Measurements from ENCODE around the gene INAFM2. TPM values are rescaled to one million over a fixed set of nuclear protein-coding genes. Genes with fewer than 3 reads are reported as not detected.

Gene INAFM2
- total and polyA plus RNA-seq, 2 experiments from 2014 or later: 18.1 to 32.7 TPM

- Histone ChIP-seq H2AFZ (no peak overlapping the region), H3K4me3 (no peak overlapping the region), H3K4me2 (no peak overlapping the region; the same call in 1 of the 2 replicates), H3K27me3 (ENCODE audit: insufficient read depth) (peaks cover 53% of the 10 kb centered on the region), H3K9me2 (ENCODE audit: insufficient read depth) (no peaks in the 10 kb centered on the region), H3K79me2 (replicated peaks; ENCODE audit: insufficient read depth) (no peaks in the 10 kb centered on the region), H3K36me3 (ENCODE audit: insufficient read depth) (no peaks in the 10 kb centered on the region), H3F3A (replicated peaks; ENCODE audit: low read depth) (no peaks in the 10 kb centered on the region), H3K27ac (ENCODE audit: low read depth) (no peak overlapping the region), H3K4me1 (ENCODE audit: insufficient read depth) (peaks cover 13% of the 10 kb centered on the region; the same call in 1 of the 2 replicates), H4K20me1 (replicated peaks; ENCODE audit: insufficient read depth) (no peaks in the 10 kb centered on the region)
- H3K9me3 Mint-ChIP-seq: no peaks in the 10 kb centered on the region
- no peak overlapping the region; the same call in 2 of the 3 replicates for H3K4me3 Mint-ChIP-seq
- peaks cover 45% of the 10 kb centered on the region for H3K27me3 Mint-ChIP-seq (ENCODE audit: insufficient read depth, low read depth, poor library complexity)
- DNase-seq (ENCODE audit: low spot score) (no peak), ATAC-seq (no peak)
- H3K27ac Mint-ChIP-seq: no peak overlapping the region
- H3K36me3 Mint-ChIP-seq (ENCODE audit: low read depth): no peaks in the 10 kb centered on the region
- TF ChIP-seq CREB1 (CRISPR knock-in tag; IDR thresholded peaks at IDR 0.05; ENCODE audit: low read depth): no peak
- TF ChIP-seq EZH2 (IDR thresholded peaks at IDR 0.05; ENCODE audit: low read depth, unreplicated experiment): no peak
- TF ChIP-seq EZH2phosphoT487 (IDR thresholded peaks at IDR 0.05; ENCODE audit: unreplicated experiment): no peak
- no peak for TF ChIP-seq POLR2AphosphoS5 (IDR thresholded peaks at IDR 0.05; ENCODE audit: low read depth)
- TF ChIP-seq NANOG (IDR thresholded peaks at IDR 0.05; ENCODE audit: borderline replicate concordance): no peak
- TF ChIP-seq, protein P1, sequence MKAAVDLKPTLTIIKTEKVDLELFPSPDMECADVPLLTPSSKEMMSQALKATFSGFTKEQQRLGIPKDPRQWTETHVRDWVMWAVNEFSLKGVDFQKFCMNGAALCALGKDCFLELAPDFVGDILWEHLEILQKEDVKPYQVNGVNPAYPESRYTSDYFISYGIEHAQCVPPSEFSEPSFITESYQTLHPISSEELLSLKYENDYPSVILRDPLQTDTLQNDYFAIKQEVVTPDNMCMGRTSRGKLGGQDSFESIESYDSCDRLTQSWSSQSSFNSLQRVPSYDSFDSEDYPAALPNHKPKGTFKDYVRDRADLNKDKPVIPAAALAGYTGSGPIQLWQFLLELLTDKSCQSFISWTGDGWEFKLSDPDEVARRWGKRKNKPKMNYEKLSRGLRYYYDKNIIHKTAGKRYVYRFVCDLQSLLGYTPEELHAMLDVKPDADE (IDR thresholded peaks at IDR 0.05): no peak
- TF ChIP-seq, protein P2, sequence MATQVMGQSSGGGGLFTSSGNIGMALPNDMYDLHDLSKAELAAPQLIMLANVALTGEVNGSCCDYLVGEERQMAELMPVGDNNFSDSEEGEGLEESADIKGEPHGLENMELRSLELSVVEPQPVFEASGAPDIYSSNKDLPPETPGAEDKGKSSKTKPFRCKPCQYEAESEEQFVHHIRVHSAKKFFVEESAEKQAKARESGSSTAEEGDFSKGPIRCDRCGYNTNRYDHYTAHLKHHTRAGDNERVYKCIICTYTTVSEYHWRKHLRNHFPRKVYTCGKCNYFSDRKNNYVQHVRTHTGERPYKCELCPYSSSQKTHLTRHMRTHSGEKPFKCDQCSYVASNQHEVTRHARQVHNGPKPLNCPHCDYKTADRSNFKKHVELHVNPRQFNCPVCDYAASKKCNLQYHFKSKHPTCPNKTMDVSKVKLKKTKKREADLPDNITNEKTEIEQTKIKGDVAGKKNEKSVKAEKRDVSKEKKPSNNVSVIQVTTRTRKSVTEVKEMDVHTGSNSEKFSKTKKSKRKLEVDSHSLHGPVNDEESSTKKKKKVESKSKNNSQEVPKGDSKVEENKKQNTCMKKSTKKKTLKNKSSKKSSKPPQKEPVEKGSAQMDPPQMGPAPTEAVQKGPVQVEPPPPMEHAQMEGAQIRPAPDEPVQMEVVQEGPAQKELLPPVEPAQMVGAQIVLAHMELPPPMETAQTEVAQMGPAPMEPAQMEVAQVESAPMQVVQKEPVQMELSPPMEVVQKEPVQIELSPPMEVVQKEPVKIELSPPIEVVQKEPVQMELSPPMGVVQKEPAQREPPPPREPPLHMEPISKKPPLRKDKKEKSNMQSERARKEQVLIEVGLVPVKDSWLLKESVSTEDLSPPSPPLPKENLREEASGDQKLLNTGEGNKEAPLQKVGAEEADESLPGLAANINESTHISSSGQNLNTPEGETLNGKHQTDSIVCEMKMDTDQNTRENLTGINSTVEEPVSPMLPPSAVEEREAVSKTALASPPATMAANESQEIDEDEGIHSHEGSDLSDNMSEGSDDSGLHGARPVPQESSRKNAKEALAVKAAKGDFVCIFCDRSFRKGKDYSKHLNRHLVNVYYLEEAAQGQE (IDR thresholded peaks at IDR 0.05; ENCODE audit: unreplicated experiment): no peak
- TF ChIP-seq, protein P3, sequence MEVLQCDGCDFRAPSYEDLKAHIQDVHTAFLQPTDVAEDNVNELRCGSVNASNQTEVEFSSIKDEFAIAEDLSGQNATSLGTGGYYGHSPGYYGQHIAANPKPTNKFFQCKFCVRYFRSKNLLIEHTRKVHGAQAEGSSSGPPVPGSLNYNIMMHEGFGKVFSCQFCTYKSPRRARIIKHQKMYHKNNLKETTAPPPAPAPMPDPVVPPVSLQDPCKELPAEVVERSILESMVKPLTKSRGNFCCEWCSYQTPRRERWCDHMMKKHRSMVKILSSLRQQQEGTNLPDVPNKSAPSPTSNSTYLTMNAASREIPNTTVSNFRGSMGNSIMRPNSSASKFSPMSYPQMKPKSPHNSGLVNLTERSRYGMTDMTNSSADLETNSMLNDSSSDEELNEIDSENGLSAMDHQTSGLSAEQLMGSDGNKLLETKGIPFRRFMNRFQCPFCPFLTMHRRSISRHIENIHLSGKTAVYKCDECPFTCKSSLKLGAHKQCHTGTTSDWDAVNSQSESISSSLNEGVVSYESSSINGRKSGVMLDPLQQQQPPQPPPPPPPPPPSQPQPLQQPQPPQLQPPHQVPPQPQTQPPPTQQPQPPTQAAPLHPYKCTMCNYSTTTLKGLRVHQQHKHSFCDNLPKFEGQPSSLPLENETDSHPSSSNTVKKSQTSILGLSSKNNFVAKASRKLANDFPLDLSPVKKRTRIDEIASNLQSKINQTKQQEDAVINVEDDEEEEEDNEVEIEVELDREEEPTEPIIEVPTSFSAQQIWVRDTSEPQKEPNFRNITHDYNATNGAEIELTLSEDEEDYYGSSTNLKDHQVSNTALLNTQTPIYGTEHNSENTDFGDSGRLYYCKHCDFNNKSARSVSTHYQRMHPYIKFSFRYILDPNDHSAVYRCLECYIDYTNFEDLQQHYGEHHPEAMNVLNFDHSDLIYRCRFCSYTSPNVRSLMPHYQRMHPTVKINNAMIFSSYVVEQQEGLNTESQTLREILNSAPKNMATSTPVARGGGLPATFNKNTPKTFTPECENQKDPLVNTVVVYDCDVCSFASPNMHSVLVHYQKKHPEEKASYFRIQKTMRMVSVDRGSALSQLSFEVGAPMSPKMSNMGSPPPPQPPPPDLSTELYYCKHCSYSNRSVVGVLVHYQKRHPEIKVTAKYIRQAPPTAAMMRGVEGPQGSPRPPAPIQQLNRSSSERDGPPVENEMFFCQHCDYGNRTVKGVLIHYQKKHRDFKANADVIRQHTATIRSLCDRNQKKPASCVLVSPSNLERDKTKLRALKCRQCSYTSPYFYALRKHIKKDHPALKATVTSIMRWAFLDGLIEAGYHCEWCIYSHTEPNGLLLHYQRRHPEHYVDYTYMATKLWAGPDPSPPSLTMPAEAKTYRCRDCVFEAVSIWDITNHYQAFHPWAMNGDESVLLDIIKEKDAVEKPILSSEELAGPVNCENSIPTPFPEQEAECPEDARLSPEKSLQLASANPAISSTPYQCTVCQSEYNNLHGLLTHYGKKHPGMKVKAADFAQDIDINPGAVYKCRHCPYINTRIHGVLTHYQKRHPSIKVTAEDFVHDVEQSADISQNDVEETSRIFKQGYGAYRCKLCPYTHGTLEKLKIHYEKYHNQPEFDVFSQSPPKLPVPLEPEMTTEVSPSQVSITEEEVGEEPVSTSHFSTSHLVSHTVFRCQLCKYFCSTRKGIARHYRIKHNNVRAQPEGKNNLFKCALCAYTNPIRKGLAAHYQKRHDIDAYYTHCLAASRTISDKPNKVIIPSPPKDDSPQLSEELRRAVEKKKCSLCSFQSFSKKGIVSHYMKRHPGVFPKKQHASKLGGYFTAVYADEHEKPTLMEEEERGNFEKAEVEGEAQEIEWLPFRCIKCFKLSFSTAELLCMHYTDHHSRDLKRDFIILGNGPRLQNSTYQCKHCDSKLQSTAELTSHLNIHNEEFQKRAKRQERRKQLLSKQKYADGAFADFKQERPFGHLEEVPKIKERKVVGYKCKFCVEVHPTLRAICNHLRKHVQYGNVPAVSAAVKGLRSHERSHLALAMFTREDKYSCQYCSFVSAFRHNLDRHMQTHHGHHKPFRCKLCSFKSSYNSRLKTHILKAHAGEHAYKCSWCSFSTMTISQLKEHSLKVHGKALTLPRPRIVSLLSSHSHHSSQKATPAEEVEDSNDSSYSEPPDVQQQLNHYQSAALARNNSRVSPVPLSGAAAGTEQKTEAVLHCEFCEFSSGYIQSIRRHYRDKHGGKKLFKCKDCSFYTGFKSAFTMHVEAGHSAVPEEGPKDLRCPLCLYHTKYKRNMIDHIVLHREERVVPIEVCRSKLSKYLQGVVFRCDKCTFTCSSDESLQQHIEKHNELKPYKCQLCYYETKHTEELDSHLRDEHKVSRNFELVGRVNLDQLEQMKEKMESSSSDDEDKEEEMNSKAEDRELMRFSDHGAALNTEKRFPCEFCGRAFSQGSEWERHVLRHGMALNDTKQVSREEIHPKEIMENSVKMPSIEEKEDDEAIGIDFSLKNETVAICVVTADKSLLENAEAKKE (CRISPR knock-in tag; IDR thresholded peaks at IDR 0.05): no peak
- no peak for TF ChIP-seq ZNF114 (CRISPR knock-in tag; IDR thresholded peaks at IDR 0.05)
- TF ChIP-seq CTCF (conservative IDR thresholded peaks at IDR 0.05; ENCODE audit: low read depth in 2 of 2): no peak
- TF ChIP-seq STAT1 (IDR thresholded peaks at IDR 0.05; ENCODE audit: unreplicated experiment): no peak
- no peak for TF ChIP-seq ZNF331 (CRISPR knock-in tag; IDR thresholded peaks at IDR 0.05; ENCODE audit: low read depth)
- TF ChIP-seq JUNB (IDR thresholded peaks at IDR 0.05; ENCODE audit: unreplicated experiment): no peak
- peaks cover 31% of the 10 kb centered on the region for H3K4me1 Mint-ChIP-seq
Measured at GRCh38 chr15:40292246-40292645, 31.2 kb upstream of the INAFM2 start.

Data from GM23338 (cell line).